Activated gamma-delta T cell treated with Interleukin-2 at 50 U/mL for 16 hours (primary cell): ENCODE results near the gene FNDC3B.
A peak's percentile ranks its signal among the peaks of the same experiment; 100 is the strongest.

Experiments used
- DNase-seq: peaks from one replicate; pipeline ENCODE4 v3.0.0-alpha.2; 2020

Gene FNDC3B

DNA sequence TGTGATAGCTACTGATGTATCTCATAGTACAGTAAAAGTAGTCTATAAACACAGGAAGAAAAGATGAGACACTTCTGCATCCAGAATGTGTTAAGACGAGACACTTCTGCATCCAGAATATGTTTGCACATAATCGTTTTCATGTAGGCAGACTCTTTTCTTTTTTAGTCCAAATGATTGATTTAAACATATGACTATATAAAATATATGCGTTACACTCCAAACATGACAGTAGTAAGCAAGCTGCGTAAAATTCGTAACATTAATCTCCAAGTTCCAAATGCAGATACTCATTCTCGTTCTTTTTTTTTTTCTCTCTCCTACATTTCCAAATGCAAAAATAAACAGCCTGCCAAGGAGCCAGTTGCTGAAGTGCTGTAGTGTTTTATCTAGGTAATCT, 82.6 kb downstream of the FNDC3B start:
- DNase-seq = no peak

DNA sequence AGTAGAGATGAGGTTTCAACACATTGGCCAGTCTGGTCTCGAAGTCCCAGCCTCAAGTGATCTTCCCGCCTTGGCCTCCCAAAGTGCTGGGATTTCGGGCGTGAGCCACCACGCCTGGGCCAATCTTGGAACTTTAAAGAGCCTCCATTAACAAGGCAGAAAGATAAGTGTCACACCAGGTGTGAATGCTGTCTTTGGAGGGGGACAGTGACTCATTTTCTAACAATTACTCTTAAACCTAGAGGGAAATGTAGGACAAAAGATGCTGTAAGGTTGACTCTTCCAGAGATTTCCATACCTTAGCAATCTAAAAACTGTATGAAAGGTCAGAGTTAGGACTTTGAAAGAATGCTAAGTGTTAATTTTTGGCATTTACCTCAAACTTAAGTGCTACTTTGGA, 84.9 kb downstream of the FNDC3B start:
- DNase-seq = no peak

DNA sequence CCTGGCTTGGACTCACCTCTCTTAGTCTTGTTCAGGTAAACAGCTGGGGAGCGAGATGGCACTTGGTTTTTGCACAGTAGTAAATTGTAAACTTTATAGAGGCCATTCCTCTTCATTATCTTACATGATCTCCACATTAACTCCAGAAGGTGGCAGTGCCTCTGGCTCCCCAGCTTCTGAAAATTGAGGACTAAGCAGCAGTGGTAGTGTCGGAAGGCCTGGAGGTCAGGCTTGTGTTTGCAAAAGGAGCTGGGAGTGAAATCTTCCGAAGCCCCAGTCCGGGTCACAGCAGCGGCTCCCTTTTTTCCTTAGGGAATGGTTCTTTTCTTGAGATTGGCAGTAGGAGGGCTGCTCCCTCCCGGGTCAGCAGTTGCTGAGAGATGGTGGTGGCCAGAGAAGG, 85.7 kb downstream of the FNDC3B start:
- no peak for DNase-seq

DNA sequence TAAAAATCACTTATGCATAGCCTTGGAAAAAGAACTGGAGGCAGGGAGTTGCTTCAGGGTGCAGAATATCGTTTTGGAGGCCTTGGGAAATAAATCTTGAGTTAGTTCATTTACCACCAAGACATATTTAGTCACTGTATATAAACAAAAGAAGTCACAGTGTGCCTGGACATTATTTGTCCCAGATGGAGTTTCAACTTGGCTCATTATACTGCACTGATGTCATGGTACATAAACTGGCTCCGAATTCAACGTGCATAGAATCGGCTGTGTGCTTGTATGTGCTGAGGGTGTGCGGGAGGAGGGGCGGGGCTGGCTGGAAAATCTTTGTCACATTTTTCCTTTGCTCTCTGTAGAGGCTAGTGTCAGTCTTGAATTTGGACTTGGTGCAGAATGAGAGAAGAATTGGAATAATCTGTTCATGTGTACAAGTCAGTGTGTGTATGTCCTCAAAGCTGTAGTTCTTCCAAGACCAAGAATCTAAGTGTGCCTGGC, 86.6 kb downstream of the FNDC3B start:
- no peak for DNase-seq

DNA sequence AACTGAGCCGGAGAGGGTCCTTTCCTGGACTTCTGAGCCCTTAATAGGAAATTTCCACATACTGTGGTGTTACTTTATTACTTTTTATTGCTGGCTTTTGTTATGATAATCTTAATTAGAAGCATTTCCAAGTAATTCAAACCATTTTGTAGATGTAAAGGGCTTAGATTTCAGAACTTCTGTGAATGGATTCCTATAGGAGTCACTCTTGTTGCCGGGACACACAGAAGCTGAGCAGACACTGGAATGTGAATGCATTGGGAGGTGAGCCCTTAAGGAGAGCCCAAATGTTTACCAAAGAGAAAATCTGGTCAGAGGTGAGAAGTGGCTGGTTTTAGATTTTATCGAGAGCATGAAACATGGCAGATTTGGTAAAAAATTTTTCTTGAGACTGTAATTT, 87.4 kb downstream of the FNDC3B start:
- DNase-seq = no peak

DNA sequence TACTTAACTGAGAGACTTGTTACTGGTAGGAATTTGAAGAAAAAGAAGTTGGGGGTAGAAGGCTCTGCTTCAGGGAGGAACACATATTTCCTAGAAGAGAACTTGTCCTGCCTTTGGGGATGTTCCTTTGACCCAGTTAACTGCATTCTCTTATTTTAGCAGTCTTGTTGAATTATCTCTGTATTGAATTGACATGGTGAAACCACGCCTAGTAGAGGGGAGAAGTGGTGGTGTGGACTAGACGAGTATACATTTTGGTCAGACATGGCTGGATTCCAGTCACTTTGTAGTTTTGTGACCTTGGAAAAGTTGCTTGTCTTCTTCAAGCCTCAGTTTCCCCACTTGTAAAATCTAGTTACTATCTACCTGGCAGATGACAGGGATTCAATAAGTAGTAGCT, 87.8 kb downstream of the FNDC3B start:
- no peak for DNase-seq

DNA sequence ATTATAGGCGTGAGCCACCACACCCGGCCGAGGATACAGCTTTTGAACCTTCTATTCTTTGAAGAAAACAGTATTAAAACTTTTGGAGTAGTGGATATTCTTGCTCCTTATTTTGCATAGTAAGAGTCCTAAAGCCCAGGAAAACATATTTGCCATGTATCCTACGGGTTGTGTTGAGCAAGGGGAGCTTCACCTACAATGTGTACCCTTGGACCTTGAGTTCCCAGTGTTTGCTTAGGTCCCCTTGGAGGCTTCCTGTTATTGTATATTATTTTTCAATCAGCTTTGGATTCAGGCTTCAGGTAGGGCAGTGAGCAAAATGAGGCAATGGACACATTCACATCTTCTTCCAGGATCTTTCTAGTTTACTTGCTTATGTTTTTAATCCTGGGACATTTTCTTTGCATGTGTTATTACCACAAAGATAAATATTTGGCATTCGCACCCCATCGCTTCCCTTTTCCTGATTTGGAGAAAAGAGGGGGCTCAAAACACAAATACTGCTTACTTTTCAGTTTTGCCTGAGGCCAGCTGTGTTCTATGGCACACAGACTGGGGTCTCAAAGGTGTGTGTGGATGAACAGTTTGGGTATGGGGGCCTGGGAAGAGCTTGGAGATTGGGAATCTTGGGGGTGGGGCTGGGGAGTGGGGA, 88.7 kb downstream of the FNDC3B start:
- DNase-seq = no peak

DNA sequence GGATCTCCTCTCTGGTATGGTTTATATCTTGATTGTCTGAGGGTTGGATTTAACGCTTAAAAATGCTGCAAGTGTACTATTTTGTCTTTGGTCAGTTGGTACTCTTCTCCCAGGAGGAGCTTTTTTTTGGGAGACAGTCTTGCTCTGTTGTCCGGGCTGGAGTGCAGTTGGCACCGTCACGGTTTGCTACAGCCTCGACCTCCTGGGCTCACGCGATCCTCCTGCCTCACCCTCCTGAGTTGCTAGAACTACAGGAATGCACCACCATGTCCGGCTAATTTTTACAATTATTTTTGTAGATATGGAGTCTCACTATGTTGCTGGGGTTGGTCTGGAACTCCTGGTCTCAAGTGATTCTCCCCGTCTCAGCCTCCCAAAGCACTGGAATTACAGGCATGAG, 89.5 kb downstream of the FNDC3B start:
- DNase-seq = no peak

DNA sequence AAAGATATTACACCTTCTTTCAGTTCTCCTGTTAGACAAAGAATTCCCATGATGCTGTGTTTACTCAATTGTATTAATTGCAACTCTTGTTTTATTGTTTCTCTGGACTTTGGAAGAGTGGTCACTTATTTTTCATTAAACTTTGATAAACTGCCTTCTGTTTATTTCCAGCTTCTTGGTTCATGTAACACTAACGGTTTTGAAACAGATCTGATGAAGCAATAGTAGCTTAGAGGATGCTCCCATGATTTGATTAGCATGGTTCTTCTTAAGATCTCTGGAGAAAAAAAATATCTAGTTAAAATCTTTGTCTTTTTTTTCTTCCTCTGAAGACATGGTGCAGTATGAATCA, 90.1 kb downstream of the FNDC3B start:
- DNase-seq = no peak

DNA sequence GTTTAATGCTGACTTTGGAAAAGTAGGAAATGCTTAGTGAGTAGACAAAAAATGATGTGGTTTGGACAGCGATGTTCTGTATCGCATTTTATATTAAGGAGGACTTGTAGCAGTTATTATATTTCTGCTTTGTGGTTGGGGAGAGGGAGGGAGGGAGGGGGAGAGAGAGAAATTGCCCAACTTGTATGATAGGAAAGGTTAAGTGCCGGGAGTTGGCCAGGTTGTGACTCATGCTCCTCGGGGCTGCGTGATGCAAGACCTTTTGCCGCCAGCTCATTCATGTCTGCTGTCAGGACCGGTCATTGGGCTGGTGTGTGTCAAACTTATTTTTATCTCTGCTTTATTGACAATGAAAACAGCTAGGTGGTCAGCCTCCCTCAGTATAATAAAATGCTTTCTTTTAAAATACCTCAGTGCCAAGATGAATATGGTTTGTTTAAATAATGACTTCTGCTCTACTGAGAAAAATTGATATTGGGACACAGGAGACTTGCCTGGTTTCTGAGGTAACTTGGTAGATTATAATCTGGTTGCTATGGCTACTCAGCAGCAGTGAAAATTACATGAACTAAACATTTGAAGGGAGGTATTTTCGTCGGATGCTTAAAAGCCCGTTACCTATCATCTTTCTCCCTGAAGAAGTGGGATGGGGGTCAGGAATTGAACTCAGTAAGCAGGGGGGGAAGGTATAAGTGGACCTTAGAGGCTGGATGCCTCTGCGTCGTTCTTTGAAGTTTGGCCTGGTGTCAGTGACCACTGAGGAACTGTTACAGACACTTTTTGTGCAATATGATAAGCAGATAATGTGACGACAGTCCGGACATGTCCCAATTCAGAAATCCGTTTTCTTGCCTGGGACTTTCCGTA, 90.7 kb downstream of the FNDC3B start:
- peak; percentile 22 for DNase-seq

DNA sequence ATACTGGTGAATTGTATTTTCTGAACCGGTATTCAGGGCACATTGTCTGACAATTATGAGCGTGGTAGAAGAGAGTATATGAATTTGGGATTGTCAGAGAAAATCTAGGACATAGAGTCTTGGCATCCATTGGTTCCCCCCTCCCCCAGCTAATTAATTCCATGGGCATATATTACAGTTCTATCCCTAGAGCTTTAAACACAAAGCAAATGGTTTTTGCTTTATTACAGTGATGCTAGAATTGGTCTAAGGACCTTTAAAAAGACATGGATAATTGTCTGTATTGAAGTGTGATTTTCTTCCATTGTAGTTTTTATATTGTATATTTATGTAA, 91.3 kb downstream of the FNDC3B start:
- no peak for DNase-seq

DNA sequence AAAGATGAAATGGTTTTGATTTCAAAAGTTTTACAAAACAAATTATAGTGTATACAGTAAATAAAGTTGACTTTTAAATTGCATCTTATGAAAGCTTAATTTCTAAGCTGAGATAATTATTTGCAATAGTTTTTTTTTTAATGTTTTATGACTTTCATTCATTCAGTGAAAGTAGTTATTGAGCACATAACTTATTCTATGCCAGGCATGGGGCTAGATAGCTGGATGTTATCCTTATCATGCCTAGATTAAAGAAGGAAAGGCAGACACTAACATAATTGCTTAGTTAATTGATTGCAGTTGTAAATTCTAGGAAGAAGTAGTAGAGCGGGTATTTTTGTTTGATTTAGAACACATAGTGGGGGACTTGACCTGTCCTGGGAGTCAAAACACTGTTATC, 92.4 kb downstream of the FNDC3B start:
- no peak for DNase-seq

DNA sequence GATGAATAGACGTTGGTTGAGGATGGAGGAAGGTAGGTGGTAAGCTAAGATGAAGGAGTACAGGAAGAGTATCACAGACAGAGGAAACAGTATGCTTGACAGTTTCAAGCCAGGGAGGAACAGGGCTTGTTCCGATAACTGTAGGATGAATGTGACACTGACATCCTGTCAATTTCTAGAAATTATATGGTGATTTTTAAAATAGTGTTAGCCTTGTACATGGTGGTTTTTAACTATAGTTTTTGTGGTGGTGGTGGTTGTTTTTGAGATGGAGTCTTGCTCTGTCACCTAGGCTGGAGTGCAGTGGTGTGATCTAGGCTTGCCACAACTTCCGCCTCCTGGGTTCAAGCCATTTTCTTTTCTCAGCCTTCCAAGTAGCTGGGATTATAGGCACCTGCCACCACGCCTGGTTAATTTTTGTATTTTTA, 92.8 kb downstream of the FNDC3B start:
- DNase-seq = peak; percentile 10

DNA sequence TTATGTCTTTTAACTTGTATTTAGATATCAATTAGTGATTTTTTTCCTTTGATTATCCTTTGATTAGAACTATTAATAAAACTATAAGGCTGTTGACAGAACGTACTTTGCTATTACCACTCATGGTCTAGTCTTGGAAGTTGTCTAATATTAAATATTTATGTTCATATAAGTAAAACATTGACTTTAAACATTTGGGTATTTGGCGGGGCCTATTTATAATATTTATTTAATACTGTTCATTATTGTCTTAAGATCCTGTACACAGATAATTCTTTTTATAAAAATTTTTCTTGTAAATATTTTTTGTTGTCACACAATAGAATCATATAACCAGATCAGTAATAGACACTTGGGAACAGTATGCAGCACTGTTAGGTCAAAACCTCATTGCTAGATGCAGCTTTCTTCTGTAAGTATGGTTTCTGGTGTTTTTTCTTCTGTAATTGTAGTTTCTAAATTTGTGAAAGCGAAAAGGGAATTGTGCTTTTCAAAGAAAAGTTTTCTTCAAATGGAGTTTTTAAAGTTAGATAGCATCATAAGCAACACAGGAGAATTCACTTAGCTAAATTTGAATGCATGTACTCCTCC, 93.4 kb downstream of the FNDC3B start:
- no peak for DNase-seq

DNA sequence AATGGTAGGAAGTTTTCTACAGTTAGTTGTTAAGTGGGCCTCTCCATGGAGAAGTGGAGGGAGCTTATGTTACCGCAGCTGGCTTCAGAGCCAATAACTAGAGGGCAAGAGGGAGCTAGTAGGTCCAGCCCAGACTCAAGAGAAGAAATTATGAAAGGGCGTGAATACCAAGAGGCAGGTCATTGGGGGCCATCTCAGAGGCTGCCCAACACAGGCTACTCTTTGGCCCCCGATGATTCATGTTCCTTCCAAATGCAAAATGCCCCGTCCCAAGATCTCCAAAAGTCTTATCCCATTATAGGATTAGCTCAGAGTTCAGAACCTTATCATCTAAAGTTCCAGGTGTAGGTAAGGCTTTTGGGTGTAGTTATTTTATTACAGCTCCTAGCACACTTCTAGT, 94.5 kb downstream of the FNDC3B start:
- DNase-seq = no peak

DNA sequence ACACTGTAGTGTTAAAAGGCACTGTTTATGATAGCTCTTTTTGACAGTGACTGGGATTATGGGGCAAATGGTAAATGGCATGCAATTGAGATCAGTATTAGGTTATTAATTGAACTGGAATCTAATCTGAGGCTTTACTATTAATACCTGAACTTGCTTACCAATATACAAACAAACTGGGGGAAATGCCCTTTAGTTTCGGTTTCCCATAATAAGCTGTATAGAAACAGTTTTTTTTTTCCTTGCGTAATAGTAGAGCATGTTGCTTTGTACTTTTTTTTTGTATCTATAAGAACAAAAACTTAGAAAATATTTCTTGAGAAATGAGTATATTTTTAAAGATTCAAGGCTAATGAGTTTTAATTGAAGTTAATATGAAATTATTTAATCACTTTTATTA, 95.0 kb downstream of the FNDC3B start:
- DNase-seq = no peak

DNA sequence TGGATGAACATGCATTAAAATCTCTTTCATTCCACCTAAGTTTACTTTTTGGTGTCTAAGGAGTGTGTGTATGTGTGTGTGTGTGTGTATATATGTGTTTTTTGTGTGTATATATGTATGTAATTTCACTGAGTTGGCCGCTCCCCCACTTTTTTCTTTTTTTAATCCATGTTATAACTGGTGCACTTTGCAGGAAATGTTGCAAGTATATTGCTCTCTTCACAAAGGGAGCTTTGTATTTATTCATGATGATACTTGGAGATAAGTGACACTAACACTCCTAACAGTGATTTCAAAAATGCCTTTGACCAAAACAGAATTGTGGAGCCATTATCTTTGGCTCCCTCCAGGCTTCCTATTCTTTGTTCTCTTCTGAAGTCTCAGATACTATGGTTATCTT, 95.8 kb downstream of the FNDC3B start:
- DNase-seq = no peak

DNA sequence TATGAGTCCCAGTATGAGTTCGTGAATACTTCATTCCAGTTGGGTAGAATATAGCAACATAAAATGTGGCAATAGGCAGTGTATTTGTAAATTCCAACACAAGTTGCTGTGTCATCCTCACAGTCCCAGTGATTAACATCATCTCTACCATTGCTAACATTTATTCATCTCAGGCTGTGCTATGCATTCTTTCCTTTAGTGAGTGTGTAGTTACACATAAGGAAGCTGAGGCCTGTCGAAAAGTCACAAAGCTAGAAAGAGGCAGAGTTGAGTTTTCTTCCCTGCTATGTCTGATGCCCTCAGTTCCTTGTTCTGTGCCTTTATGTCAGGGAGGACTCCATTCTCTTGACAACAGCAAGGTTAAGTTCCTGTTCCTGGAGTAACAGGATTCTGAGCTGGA, 96.4 kb downstream of the FNDC3B start:
- DNase-seq = no peak

DNA sequence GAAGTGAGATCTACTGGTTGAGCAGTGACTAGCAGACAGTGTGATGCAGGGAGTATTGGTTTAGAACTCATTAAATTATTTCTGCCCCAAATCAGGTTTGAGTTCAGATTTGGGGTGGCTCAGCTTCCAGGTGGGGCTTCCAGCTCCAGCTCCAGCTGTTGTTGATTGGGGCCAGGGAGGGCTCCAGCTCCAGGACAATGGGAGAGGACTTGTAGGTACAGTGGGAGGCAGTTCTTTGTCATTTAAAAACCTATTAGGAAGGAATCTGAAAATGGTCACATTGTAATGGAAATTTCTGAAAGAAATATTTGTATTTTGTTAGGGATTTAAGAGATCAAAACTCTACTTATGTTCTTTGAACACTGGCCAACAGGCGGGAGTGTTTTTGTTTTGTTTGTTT, 97.0 kb downstream of the FNDC3B start:
- no peak for DNase-seq

DNA sequence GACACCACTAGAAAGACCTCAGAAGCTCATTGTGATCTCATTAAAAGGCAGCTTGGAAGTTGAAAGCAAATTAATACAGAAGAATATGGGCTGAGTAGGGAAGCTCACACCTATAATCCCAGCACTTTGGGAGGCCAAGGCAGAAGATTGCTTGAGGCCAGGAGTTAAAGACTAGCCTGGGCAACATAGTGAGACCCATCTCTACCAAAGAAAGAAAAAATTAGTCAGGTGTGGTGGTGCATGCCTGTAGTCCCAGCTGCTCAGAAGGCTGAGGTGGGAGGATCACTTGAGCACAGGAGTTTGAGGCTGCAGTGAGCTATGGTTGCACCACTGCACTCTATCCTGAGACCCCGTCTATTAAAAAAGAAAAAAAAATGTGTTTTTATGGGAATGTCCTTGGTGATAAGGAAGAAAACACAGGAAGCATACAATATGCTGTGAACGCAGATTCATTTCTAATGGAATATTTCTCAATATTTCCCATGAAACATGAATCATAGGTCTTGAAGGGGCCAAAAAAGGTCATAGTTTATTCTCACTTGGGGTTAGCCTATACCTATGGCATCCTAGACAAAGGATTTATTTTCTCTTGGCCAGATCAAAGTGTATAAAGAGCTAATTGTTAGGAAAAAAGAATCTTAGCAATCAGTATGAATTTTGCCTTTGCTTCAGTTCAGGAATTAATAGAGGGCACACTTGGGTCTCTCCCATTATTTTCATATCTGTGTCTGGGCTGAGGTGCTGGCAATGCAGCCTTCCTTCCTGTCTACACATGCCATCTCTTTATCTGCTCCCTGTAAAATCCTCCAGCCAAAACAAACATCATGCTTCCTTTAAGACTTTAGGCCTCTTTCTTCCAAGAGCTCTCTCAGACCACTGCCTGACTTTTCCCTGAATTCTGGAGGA, 98.2 kb downstream of the FNDC3B start:
- DNase-seq = no peak

DNA sequence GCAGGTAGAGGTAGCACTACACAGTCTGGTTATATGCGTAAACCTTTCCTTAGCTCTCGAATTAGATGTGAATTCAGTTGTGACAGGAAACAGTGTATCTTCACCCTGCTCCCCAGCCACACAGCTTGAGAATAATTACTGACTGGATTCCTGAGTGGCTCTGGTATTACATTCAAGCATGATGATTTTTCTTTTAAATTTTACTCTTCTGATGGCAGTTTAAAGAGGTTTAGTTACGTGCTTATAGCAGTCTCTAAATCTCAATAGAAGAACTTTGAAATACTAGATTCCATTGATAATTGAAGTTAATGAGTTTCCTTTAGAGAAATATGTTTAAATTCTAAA, 98.8 kb downstream of the FNDC3B start:
- no peak for DNase-seq

DNA sequence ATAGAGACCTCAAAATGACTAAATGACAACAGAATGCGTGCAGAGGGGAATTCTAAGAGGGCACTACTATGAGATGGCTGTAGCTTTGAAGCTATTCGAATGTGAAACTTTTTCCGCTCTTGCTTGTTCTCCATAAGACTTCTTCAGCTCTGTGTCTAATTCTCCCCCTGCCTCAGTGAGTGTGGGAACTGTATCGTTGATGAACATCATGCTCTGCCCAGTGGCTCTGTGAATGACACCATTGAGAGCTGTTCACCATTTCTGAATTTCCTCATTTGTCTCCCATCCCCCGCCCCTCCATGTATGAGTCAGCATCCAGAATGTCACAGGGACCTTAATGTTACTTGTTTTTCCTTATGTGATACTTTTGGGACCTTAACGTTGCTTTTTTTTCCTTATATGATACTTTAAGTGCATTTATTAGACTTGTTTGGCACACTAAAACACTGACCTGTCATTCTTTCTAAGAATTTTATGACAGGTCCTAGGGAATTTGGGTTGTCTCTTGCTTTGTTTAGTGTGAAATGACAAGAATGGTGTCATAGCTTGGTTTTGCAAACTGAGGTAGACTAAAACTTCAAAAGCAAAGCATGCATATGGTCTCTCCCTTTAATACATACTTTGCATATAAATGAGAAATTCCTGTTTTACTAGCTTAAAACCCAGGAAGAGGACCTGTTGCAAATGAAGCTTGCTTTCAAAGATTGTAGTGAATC, 99.6 kb downstream of the FNDC3B start:
- DNase-seq = no peak
